Measurements from ENCODE around the gene EIF4G3.
"Not testable (repeated sequence)": the region's sequence is repeated elsewhere in the genome, so short reads cannot be mapped to it uniquely, and the experiment has no call there.

The EIF4G3 gene

GRCh38 chr1:20867062-20867461, 309.6 kb downstream of the EIF4G3 start:
- no peak for DNase-seq

GRCh38 chr1:20865001-20865400, 311.7 kb downstream of the EIF4G3 start:
- no peak for DNase-seq

- no peak for DNase-seq
These were observed 322.2 kb downstream of the EIF4G3 start for GRCh38 chr1:20854529-20854928.

GRCh38 chr1:20851791-20852190, 324.9 kb downstream of the EIF4G3 start:
- DNase-seq, result not testable (repeated sequence)

- no peak for DNase-seq
These were observed 326.7 kb downstream of the EIF4G3 start for GRCh38 chr1:20850021-20850420.

- DNase-seq, result no peak
These were observed 327.6 kb downstream of the EIF4G3 start for GRCh38 chr1:20849100-20849499.

GRCh38 chr1:20848162-20848561, 328.5 kb downstream of the EIF4G3 start:
- no peak for DNase-seq

- DNase-seq, result no peak
These were observed 329.1 kb downstream of the EIF4G3 start for GRCh38 chr1:20847611-20848080.

GRCh38 chr1:20846461-20847374, 330.0 kb downstream of the EIF4G3 start:
- DNase-seq, result no peak

- DNase-seq, result no peak
These were observed 336.0 kb downstream of the EIF4G3 start for GRCh38 chr1:20840731-20841130.

- peak; percentile 8 for DNase-seq
These were observed 339.0 kb downstream of the EIF4G3 start for GRCh38 chr1:20837554-20838192.

GRCh38 chr1:20836230-20836629, 340.5 kb downstream of the EIF4G3 start:
- no peak for DNase-seq

- no peak for DNase-seq
These were observed 341.9 kb downstream of the EIF4G3 start for GRCh38 chr1:20834780-20835179.

GRCh38 chr1:20834192-20834591, 342.5 kb downstream of the EIF4G3 start:
- no peak for DNase-seq

- DNase-seq, result no peak
These were observed 346.3 kb downstream of the EIF4G3 start for GRCh38 chr1:20830378-20830777.

- no peak for DNase-seq
These were observed 346.8 kb downstream of the EIF4G3 start for GRCh38 chr1:20829946-20830345.

- DNase-seq, result no peak
These were observed 347.2 kb downstream of the EIF4G3 start for GRCh38 chr1:20829531-20829930.

GRCh38 chr1:20823845-20824244, 352.9 kb downstream of the EIF4G3 start:
- no peak for DNase-seq

GRCh38 chr1:20821466-20821865, 355.2 kb downstream of the EIF4G3 start:
- DNase-seq, result no peak

GRCh38 chr1:20819818-20820217, 356.9 kb downstream of the EIF4G3 start:
- DNase-seq, result no peak

- DNase-seq, result no peak
These were observed 362.2 kb downstream of the EIF4G3 start for GRCh38 chr1:20814534-20814871.

- DNase-seq, result no peak
These were observed 364.8 kb downstream of the EIF4G3 start for GRCh38 chr1:20811916-20812315.

- no peak for DNase-seq
These were observed 383.5 kb downstream of the EIF4G3 start for GRCh38 chr1:20793236-20793635.

- no peak for DNase-seq
These were observed 384.5 kb downstream of the EIF4G3 start for GRCh38 chr1:20792196-20792595.

All from NK-92 treated with Interleukin-12 subunit alpha and Interleukin-12 subunit beta, amount 100 ng/mL, for 24 hours (cell line).